ENCODE data around the gene IFNL4. TPM values are rescaled to one million over a fixed set of nuclear protein-coding genes. Genes with fewer than 3 reads are reported as not detected.
"Not testable (repeated sequence)": the region's sequence is repeated elsewhere in the genome, so short reads cannot be mapped to it uniquely, and the experiment has no call there.

Gene IFNL4
- total and polyA plus RNA-seq, 8 donors, result not detected

DNA sequence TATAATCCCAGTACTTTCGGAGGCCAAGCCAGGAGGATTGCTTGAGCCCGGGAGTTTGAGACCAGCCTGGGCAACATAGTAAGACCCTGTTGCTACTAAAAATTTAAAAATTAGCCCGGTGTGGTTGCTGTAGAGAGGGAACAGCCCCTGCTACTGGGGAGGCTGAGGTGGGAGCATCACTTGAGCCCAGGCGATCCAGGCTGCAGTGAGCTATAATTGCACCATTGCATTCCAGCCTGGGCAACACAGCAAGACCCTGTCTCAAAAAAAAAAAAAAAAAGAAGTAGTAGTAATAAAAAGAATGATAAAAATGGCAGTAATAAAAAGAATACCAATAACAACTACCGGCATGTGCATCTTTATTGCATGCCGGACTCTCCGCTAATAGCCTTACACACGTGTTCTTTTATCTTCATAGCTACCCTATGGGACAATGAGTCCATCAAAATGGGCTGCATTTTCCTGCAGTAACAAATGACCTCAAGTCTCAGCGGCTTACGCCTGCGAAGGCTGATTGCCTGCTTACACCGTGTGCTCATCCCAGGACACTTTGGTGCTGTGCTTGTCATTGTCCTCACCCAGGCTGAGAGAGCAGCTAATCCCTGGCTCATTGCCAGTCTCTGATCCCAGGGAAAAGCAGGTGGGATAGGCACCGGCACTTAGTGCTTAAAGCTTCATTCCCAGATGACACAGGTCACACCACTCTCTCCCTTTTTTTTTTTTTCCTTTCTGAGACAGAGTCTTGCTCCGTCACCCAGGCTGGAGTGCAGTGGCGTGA, 30.2 kb downstream of the IFNL4 start:
- no peak for TF ChIP-seq POLR2A (IDR thresholded peaks at IDR 0.05)
- peaks cover 0 to 19% (median 10%) of the 10 kb centered on the region in 4 donors for H3K9me3 ChIP-seq
- no peaks in the 10 kb centered on the region for H3K36me3 ChIP-seq
- H3K4me3 ChIP-seq, result no peak overlapping the region
- no peak overlapping the region for H3K27ac ChIP-seq
- peaks cover 0 to 60% (median 0%) of the 10 kb centered on the region in 3 donors for H3K27me3 ChIP-seq
- 77 to 87% (median 85%) methylated on average over 15 of the region's 15 CpGs for WGBS, 5 donors
- no peaks in the 10 kb centered on the region for H3K4me1 ChIP-seq
- intact Hi-C loops (cut with DNase I; ENCODE audit: low total_unique reads), result no loop called here
- DNase-seq, result no peak

GRCh38 chr19:39217094-39217493, 31.6 kb downstream of the IFNL4 start:
- 62 to 77% (median 65%) methylated on average over 5 of the region's 5 CpGs for WGBS, 5 donors
- intact Hi-C loops (cut with DNase I; ENCODE audit: low total_unique reads), result no loop called here
- H3K4me1 ChIP-seq, result no peaks in the 10 kb centered on the region
- peaks cover 0 to 19% (median 10%) of the 10 kb centered on the region in 4 donors for H3K9me3 ChIP-seq
- peaks cover 0 to 48% (median 0%) of the 10 kb centered on the region in 3 donors for H3K27me3 ChIP-seq
- H3K27ac ChIP-seq, result no peak overlapping the region
- H3K4me3 ChIP-seq, result no peak overlapping the region
- H3K36me3 ChIP-seq, result no peaks in the 10 kb centered on the region
- no peak for DNase-seq
- TF ChIP-seq EP300 (IDR thresholded peaks at IDR 0.05) (no peak), POLR2AphosphoS5 (IDR thresholded peaks at IDR 0.05) (no peak), CTCF (IDR thresholded peaks at IDR 0.05) (no peak), POLR2A (IDR thresholded peaks at IDR 0.05) (no peak)

- H3K4me3 ChIP-seq; DNase-seq; intact Hi-C loops (cut with DNase I; ENCODE audit: low total_unique reads); H3K36me3 ChIP-seq; H3K4me1 ChIP-seq; H3K27ac ChIP-seq: not testable (repeated sequence)
- Histone ChIP-seq H3K9me3 (peaks cover 0 to 19% (median 10%) of the 10 kb centered on the region in 4 donors), H3K27me3 (peaks cover 0 to 38% (median 0%) of the 10 kb centered on the region in 3 donors)
- WGBS, 5 donors, result 84 to 96% (median 90%) methylated on average over 3 of the region's 3 CpGs
These were observed 33.3 kb downstream of the IFNL4 start for GRCh38 chr19:39215323-39215722.

DNA sequence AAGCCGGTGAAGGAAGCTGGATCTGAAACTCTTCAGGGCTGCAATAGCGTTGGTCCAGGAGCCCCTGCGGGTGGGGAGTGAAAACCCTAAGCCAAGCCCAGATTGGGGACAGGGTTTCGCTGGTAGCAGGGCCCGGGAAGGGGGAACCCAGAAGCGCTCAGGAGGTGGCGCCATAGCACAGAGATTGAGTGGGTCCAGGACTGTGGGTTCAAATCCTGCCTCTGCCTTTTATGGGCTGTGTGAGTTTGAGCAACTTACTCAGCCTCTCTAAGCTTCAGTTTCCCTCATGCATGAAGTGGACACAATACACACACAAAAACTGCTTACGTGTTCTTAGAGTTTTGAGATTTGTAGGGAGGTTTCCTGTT, 36.3 kb downstream of the IFNL4 start:
- H3K27me3 ChIP-seq, result peaks cover 0 to 19% (median 0%) of the 10 kb centered on the region in 3 donors
- no peaks in the 10 kb centered on the region for H3K36me3 ChIP-seq
- no peak overlapping the region for H3K4me3 ChIP-seq
- intact Hi-C loops (cut with DNase I; ENCODE audit: low total_unique reads), result no loop called here
- peaks cover 0 to 19% (median 10%) of the 10 kb centered on the region in 4 donors for H3K9me3 ChIP-seq
- TF ChIP-seq POLR2A (IDR thresholded peaks at IDR 0.05), result no peak
- TF ChIP-seq CTCF (IDR thresholded peaks at IDR 0.05), result peak in 3 of 7 experiments; percentile 14 to 46 (median 32)
- DNase-seq, result peak; percentile 32 to 59
- H3K4me1 ChIP-seq, result no peaks in the 10 kb centered on the region
- WGBS, 5 donors, result 14 to 28% (median 25%) methylated on average over 6 to 8 of the region's 8 CpGs
- H3K27ac ChIP-seq, result no peak overlapping the region

- H3K4me1 ChIP-seq, result no peaks in the 10 kb centered on the region
- WGBS, 5 donors, result 62 to 72% (median 66%) methylated on average over 13 of the region's 13 CpGs
- peaks cover 0 to 19% (median 0%) of the 10 kb centered on the region in 3 donors for H3K27me3 ChIP-seq
- DNase-seq, result no peak
- TF ChIP-seq CTCF (IDR thresholded peaks at IDR 0.05) (no peak), EP300 (IDR thresholded peaks at IDR 0.05) (no peak), POLR2A (IDR thresholded peaks at IDR 0.05) (no peak), POLR2AphosphoS5 (IDR thresholded peaks at IDR 0.05) (no peak)
- intact Hi-C loops (cut with DNase I; ENCODE audit: low total_unique reads), result no loop called here
- H3K36me3 ChIP-seq, result no peaks in the 10 kb centered on the region
- no peak overlapping the region for H3K27ac ChIP-seq
- H3K9me3 ChIP-seq, result peaks cover 0 to 19% (median 10%) of the 10 kb centered on the region in 4 donors
- H3K4me3 ChIP-seq, result no peak overlapping the region
These were observed 36.8 kb downstream of the IFNL4 start for GRCh38 chr19:39211731-39212374.

All from stomach (tissue), 9 donors.